ENCODE results near the gene MYH7B.

MYH7B gene

GRCh38 chr20:34992751-34993417 is 37.2 kb downstream of the MYH7B start:
- no peak for DNase-seq

- DNase-seq: no peak
Observed at GRCh38 chr20:34993941-34994508, 38.4 kb downstream of the MYH7B start.

DNA sequence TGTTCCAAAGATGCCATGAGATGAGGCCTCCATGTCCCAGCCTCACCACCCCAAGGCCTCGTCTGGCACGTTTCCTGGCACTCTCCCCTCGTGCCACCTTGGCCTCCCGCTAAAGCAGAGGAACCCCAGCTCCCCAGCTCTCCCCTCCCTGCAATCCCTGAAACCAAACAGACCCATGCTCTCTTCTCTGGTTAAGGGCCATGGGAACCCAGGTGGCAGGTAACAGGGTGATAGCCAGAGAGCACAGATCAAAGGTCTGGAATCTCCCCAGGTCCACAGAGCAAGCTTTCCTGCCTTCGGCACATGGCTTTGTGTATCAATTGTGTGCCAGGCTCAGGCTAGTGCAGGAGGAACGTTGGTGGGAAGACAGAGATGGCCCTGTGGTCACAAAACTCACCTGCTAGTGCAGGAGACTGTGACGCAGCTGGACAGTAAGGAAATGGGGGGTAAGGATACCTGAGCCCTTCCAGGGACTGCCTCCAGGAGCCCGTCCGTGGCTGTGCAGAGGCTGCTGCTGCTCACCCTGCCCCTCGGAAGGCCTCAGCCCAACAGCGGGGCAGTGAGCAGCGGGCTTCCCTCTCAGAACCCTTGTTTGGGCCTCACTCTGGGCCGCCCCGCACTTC is 39.0 kb downstream of the MYH7B start:
- no peak for DNase-seq

DNA sequence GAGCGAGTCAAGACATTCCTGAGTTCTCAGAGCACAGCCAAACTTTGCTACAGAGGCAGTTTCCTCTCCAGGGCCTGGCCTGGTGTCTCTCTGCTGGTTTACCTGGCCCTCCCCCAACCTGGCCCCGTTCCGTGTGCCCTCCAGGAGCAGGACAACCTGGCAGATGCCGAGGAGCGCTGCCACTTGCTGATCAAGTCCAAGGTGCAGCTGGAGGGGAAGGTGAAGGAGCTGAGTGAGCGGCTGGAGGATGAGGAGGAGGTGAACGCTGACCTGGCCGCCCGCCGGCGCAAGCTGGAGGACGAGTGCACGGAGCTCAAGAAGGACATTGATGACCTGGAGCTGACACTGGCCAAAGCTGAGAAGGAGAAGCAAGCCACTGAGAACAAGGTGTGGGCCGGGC is 39.5 kb downstream of the MYH7B start:
- no peak for DNase-seq

DNA sequence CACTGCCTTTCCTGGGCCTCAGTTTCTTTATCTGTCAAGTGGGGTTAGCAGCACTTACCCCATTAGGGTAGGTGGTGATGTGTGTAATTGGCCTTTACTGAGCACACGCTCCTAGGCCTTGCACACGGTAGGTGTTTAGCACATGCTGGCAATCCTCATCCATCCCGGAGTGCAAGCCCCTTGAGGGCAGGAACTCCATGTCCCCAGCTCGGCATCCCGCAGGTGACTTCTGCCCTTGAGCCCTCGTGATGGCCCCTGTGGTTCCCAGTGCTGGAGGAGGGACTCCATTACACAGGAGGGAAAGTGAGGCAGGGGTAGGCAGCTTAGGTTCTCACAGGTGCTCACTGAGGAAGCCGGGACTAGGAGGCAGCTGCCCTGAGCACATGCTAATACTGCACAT is 40.0 kb downstream of the MYH7B start:
- DNase-seq: no peak

- no peak for DNase-seq
Observed at GRCh38 chr20:34996243-34997028, 40.8 kb downstream of the MYH7B start.

DNA sequence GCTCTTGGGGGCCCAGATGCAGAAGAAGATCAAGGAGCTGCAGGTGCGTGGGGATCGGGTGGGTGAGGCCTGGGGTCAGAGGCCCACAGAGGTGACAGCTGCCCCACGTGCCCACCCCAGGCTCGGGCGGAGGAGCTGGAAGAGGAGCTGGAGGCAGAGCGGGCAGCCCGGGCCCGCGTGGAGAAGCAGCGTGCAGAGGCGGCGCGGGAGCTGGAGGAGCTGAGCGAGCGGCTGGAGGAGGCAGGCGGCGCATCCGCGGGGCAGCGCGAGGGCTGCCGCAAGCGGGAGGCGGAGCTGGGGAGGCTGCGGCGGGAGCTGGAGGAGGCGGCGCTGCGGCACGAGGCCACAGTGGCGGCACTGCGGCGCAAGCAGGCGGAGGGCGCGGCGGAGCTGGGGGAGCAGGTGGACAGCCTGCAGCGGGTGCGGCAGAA is 41.5 kb downstream of the MYH7B start:
- DNase-seq: no peak

DNA sequence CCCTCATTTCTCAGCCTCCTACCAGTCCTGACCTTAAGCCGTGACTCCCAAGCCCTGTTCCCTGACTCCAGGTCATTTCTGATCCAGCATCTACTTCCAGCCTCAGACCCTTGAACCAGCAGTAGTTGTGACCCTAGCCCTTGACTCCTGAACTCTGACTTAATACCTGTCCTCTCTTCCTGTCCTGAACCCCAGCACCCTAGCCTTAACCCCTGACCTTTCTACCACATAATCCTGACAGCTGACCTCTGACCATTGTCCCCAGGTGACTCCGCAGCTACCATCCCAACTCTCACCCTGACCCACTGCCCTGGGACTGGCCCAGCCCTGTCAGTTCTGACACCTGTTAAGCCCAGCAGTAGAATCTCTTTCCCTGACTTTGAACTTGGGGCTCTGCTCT is 42.1 kb downstream of the MYH7B start:
- no peak for DNase-seq

- no peak for DNase-seq
Observed at GRCh38 chr20:34998331-34998950, 42.8 kb downstream of the MYH7B start.

DNA sequence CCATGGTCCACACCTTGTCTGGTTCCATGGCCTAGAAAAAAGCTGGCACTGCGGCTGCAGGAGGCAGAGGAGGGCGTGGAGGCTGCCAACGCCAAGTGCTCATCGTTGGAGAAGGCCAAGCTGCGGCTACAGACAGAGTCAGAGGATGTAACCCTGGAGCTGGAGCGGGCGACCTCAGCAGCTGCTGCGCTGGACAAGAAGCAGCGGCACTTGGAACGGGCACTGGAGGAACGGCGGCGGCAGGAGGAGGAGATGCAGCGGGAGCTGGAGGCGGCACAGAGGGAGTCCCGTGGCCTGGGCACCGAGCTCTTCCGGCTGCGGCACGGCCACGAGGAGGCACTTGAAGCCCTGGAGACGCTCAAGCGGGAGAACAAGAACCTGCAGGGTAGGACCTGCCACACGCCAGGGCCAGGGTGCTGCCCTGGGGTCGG is 43.4 kb downstream of the MYH7B start:
- no peak for DNase-seq

DNA sequence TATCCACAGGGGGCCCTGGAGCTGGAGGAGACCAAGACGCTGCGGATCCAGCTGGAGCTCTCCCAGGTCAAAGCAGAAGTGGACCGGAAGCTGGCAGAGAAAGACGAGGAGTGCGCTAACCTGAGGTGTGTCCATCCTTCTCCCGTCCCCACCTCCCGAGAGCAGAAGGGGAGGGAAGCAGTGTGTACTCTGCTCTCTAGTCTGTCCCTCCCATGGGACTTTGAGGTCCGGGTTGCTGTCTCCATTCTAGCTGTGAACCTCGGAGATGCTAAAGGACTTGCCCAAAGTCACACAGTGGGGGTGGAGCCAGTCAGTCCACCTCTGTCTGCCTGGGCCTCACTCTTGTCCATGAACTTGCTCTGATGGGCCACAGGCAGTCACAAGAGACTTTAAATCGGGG is 44.1 kb downstream of the MYH7B start:
- no peak for DNase-seq

GRCh38 chr20:35000311-35000921 is 44.7 kb downstream of the MYH7B start:
- DNase-seq: no peak

GRCh38 chr20:35000922-35001595 is 45.4 kb downstream of the MYH7B start:
- no peak for DNase-seq

- DNase-seq: no peak
Observed at GRCh38 chr20:35001596-35002362, 46.1 kb downstream of the MYH7B start.

- no peak for DNase-seq
Observed at GRCh38 chr20:35002426-35003210, 47.0 kb downstream of the MYH7B start.

- no peak for DNase-seq
Observed at GRCh38 chr20:35003211-35004031, 47.8 kb downstream of the MYH7B start.

DNA sequence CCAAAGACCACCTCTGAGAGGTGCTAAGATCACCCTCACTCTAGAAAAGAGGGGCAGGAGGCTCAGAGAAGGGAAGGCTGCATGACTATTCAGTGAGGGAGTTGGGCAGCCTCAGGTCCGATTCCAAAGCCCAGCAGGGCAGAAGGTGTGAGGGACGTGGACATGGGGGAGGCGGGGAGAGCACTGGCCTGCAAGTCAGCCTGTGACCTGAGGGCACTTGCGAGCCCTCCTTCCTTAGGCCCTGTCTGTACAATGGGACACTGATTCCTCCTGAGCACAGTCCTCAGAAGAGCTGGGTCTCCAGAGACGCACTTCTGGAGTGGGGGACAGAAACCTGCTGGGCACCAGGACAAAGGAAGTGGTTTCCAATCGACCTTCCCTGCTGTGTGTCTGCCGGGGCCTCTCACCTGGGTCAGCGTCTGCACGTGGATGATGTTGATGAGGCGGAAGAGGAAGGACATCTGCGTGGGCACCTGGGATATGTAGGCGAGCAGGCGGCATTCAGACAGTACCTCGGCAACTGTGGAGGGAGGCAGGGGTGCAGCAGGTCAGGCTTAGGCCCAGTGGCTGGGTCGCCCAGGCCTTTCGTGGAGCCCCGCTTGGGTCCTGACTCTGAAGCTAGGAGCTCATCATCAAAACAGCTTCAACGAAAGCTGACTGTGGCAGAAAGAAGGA is 48.5 kb downstream of the MYH7B start:
- DNase-seq: no peak

DNA sequence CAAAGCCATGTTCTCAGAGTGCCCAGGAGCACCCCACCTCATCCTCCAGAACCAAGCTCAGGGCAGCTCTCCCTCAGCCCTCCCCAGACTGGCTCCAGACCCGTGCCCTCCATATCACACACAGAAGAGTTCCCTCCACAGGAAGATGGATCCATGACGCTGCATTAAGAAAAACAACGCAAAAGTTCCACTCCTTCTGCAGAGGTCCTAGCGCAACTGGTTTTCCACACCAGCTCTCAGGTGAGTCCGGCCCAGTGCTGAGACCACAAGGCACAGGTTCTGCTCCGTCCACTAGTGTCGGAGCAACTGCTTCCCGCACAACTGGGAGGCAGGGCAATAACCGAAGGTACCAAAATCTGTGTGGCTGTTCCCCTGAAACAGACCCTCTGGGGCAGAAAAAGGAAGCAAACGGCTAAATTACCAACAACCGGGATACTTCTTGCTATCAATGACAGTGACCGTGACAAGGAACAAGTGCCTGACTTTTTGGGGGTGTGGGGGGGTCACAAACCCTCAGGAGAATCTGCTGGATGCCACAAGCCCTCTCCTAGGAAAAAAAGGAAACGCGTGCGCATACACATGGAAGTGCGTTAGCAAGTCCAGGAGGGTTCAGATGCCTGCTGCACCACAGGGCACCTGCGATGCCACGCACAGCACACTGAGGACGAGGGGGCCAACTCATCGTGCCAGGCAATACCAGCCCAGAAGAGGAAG is 49.2 kb downstream of the MYH7B start:
- DNase-seq: no peak

Data from SHP77 (cell line).